Measurements from ENCODE around the gene KERA.

KERA gene

GRCh38 chr12:91103624-91104023 lies 45.8 kb upstream of the KERA start:
- no peak overlapping the region for H3K14ac ChIP-seq (ENCODE audit: low read length in 2 of 2)
- peaks cover 0 to 12% of the 10 kb centered on the region in 2 experiments for H3K36me3 ChIP-seq (ENCODE audit: control insufficient read depth in 1 of 2, insufficient read depth in 2 of 2, low read depth in 1 of 2, low read length in 2 of 2)
- no peak overlapping the region for H3K23ac ChIP-seq (ENCODE audit: low read length in 2 of 2)
- H4K91ac ChIP-seq (ENCODE audit: low read length): no peak overlapping the region
- H3K18ac ChIP-seq (ENCODE audit: low read depth in 1 of 2, low read length in 2 of 2): no peak overlapping the region
- no peak for DNase-seq
- no peak overlapping the region for H3K4me3 ChIP-seq (ENCODE audit: insufficient read depth in 1 of 2, low read depth in 1 of 2, low read length in 2 of 2)
- H3K4me1 ChIP-seq (ENCODE audit: control insufficient read depth, insufficient read depth, low read depth, low read length): no peaks in the 10 kb centered on the region
- no peak overlapping the region for H2BK12ac ChIP-seq (ENCODE audit: low read length in 2 of 2)
- H3K9ac ChIP-seq (ENCODE audit: low read length): no peak overlapping the region
- H3K4me2 ChIP-seq (ENCODE audit: low read length, poor library complexity, severe bottlenecking): no peak overlapping the region
- H2BK120ac ChIP-seq (ENCODE audit: low read depth, low read length): no peak overlapping the region
- H3K79me1 ChIP-seq (replicated peaks; ENCODE audit: low read length, poor library complexity, severe bottlenecking): no peaks in the 10 kb centered on the region
- H3K4ac ChIP-seq (ENCODE audit: low read depth in 1 of 2, low read length in 2 of 2): no peak overlapping the region
- no peak overlapping the region for H2AK5ac ChIP-seq (ENCODE audit: low read length, severe bottlenecking)
- no peak overlapping the region for H2BK15ac ChIP-seq (ENCODE audit: low read depth, poor library complexity, severe bottlenecking)
- H3K27ac ChIP-seq (ENCODE audit: low read length, poor library complexity, severe bottlenecking): no peak overlapping the region
- no peaks in the 10 kb centered on the region for H3K9me3 ChIP-seq (ENCODE audit: control insufficient read depth, low read length)
- H2BK5ac ChIP-seq (ENCODE audit: low read depth, low read length, poor library complexity, severe bottlenecking): peak overlapping the region; percentile 57
- no peaks in the 10 kb centered on the region for H3K27me3 ChIP-seq (ENCODE audit: control insufficient read depth in 1 of 2, insufficient read depth in 1 of 2, low read length in 2 of 2)
- no peak overlapping the region for H2AFZ ChIP-seq (ENCODE audit: low read depth, low read length)
- H4K8ac ChIP-seq (ENCODE audit: low read length): no peak overlapping the region
- WGBS: no CpG with 5 or more reads among the region's 1 CpG

GRCh38 chr12:91103101-91103500 lies 45.3 kb upstream of the KERA start:
- Histone ChIP-seq H2AFZ (ENCODE audit: low read depth, low read length) (no peak overlapping the region), H2AK5ac (ENCODE audit: low read length, severe bottlenecking) (no peak overlapping the region), H3K4me3 (ENCODE audit: insufficient read depth in 1 of 2, low read depth in 1 of 2, low read length in 2 of 2) (no peak overlapping the region), H2BK12ac (ENCODE audit: low read length in 2 of 2) (no peak overlapping the region), H3K9me3 (ENCODE audit: control insufficient read depth, low read length) (no peaks in the 10 kb centered on the region), H3K4ac (ENCODE audit: low read depth in 1 of 2, low read length in 2 of 2) (no peak overlapping the region), H4K91ac (ENCODE audit: low read length) (no peak overlapping the region), H2BK120ac (ENCODE audit: low read depth, low read length) (no peak overlapping the region), H3K4me2 (ENCODE audit: low read length, poor library complexity, severe bottlenecking) (no peak overlapping the region), H3K27me3 (ENCODE audit: control insufficient read depth in 1 of 2, insufficient read depth in 1 of 2, low read length in 2 of 2) (no peaks in the 10 kb centered on the region), H3K14ac (ENCODE audit: low read length in 2 of 2) (no peak overlapping the region), H4K8ac (ENCODE audit: low read length) (no peak overlapping the region), H3K36me3 (ENCODE audit: control insufficient read depth in 1 of 2, insufficient read depth in 2 of 2, low read depth in 1 of 2, low read length in 2 of 2) (peaks cover 0 to 12% of the 10 kb centered on the region in 2 experiments), H3K18ac (ENCODE audit: low read depth in 1 of 2, low read length in 2 of 2) (no peak overlapping the region), H3K9ac (ENCODE audit: low read length) (no peak overlapping the region), H3K79me1 (replicated peaks; ENCODE audit: low read length, poor library complexity, severe bottlenecking) (no peaks in the 10 kb centered on the region), H3K4me1 (ENCODE audit: control insufficient read depth, insufficient read depth, low read depth, low read length) (no peaks in the 10 kb centered on the region), H2BK15ac (ENCODE audit: low read depth, poor library complexity, severe bottlenecking) (no peak overlapping the region), H3K23ac (ENCODE audit: low read length in 2 of 2) (no peak overlapping the region), H3K27ac (ENCODE audit: low read length, poor library complexity, severe bottlenecking) (no peak overlapping the region), H2BK5ac (ENCODE audit: low read depth, low read length, poor library complexity, severe bottlenecking) (no peak overlapping the region)
- DNase-seq: no peak

GRCh38 chr12:91100906-91101305 lies 43.1 kb upstream of the KERA start:
- H2BK12ac ChIP-seq (ENCODE audit: low read length in 2 of 2): no peak overlapping the region
- 80% methylated on average over 2 of the region's 2 CpGs for WGBS
- H4K8ac ChIP-seq (ENCODE audit: low read length): no peak overlapping the region
- no peaks in the 10 kb centered on the region for H3K9me3 ChIP-seq (ENCODE audit: control insufficient read depth, low read length)
- no peak overlapping the region for H4K91ac ChIP-seq (ENCODE audit: low read length)
- no peak overlapping the region for H2AFZ ChIP-seq (ENCODE audit: low read depth, low read length)
- no peaks in the 10 kb centered on the region for H3K27me3 ChIP-seq (ENCODE audit: control insufficient read depth in 1 of 2, insufficient read depth in 1 of 2, low read length in 2 of 2)
- no peak overlapping the region for H2BK120ac ChIP-seq (ENCODE audit: low read depth, low read length)
- no peak overlapping the region for H3K4me3 ChIP-seq (ENCODE audit: insufficient read depth in 1 of 2, low read depth in 1 of 2, low read length in 2 of 2)
- no peak overlapping the region for H3K18ac ChIP-seq (ENCODE audit: low read depth in 1 of 2, low read length in 2 of 2)
- no peaks in the 10 kb centered on the region for H3K79me1 ChIP-seq (replicated peaks; ENCODE audit: low read length, poor library complexity, severe bottlenecking)
- H3K4ac ChIP-seq (ENCODE audit: low read depth in 1 of 2, low read length in 2 of 2): no peak overlapping the region
- peaks cover 0 to 12% of the 10 kb centered on the region in 2 experiments for H3K36me3 ChIP-seq (ENCODE audit: control insufficient read depth in 1 of 2, insufficient read depth in 2 of 2, low read depth in 1 of 2, low read length in 2 of 2)
- H3K4me2 ChIP-seq (ENCODE audit: low read length, poor library complexity, severe bottlenecking): no peak overlapping the region
- H3K9ac ChIP-seq (ENCODE audit: low read length): peak overlapping the region; percentile 25
- DNase-seq: no peak
- H2AK5ac ChIP-seq (ENCODE audit: low read length, severe bottlenecking): no peak overlapping the region
- no peak overlapping the region for H2BK15ac ChIP-seq (ENCODE audit: low read depth, poor library complexity, severe bottlenecking)
- H2BK5ac ChIP-seq (ENCODE audit: low read depth, low read length, poor library complexity, severe bottlenecking): no peak overlapping the region
- peak overlapping the region; percentile 61 for H3K27ac ChIP-seq (ENCODE audit: low read length, poor library complexity, severe bottlenecking)
- no peak overlapping the region for H3K23ac ChIP-seq (ENCODE audit: low read length in 2 of 2)
- H3K14ac ChIP-seq (ENCODE audit: low read length in 2 of 2): no peak overlapping the region
- H3K4me1 ChIP-seq (ENCODE audit: control insufficient read depth, insufficient read depth, low read depth, low read length): no peaks in the 10 kb centered on the region

GRCh38 chr12:91099836-91100235 lies 42.0 kb upstream of the KERA start:
- Histone ChIP-seq H3K27me3 (ENCODE audit: control insufficient read depth in 1 of 2, insufficient read depth in 1 of 2, low read length in 2 of 2) (no peaks in the 10 kb centered on the region), H2AFZ (ENCODE audit: low read depth, low read length) (no peak overlapping the region), H2BK12ac (ENCODE audit: low read length in 2 of 2) (peak overlapping the region in 1 of 2 experiments; percentile 52), H2BK120ac (ENCODE audit: low read depth, low read length) (peak overlapping the region; percentile 11), H3K18ac (ENCODE audit: low read depth in 1 of 2, low read length in 2 of 2) (peak overlapping the region in 1 of 2 experiments; percentile 40), H3K79me1 (replicated peaks; ENCODE audit: low read length, poor library complexity, severe bottlenecking) (no peaks in the 10 kb centered on the region), H2BK5ac (ENCODE audit: low read depth, low read length, poor library complexity, severe bottlenecking) (no peak overlapping the region), H2BK15ac (ENCODE audit: low read depth, poor library complexity, severe bottlenecking) (no peak overlapping the region), H3K9me3 (ENCODE audit: control insufficient read depth, low read length) (no peaks in the 10 kb centered on the region), H2AK5ac (ENCODE audit: low read length, severe bottlenecking) (no peak overlapping the region), H3K4me3 (ENCODE audit: insufficient read depth in 1 of 2, low read depth in 1 of 2, low read length in 2 of 2) (no peak overlapping the region), H3K4ac (ENCODE audit: low read depth in 1 of 2, low read length in 2 of 2) (no peak overlapping the region), H3K27ac (ENCODE audit: low read length, poor library complexity, severe bottlenecking) (no peak overlapping the region), H3K4me1 (ENCODE audit: control insufficient read depth, insufficient read depth, low read depth, low read length) (no peaks in the 10 kb centered on the region), H3K4me2 (ENCODE audit: low read length, poor library complexity, severe bottlenecking) (no peak overlapping the region), H3K14ac (ENCODE audit: low read length in 2 of 2) (no peak overlapping the region), H3K23ac (ENCODE audit: low read length in 2 of 2) (no peak overlapping the region), H4K8ac (ENCODE audit: low read length) (no peak overlapping the region), H4K91ac (ENCODE audit: low read length) (no peak overlapping the region), H3K36me3 (ENCODE audit: control insufficient read depth in 1 of 2, insufficient read depth in 2 of 2, low read depth in 1 of 2, low read length in 2 of 2) (peaks cover 0 to 12% of the 10 kb centered on the region in 2 experiments), H3K9ac (ENCODE audit: low read length) (no peak overlapping the region)
- DNase-seq: peak; percentile 50
- WGBS: 7% methylated on average over 2 of the region's 2 CpGs

Data from mesenchymal stem cell (in vitro differentiated cells and primary cell).